ENCODE results near the gene CYP11A1.
A peak's percentile ranks its signal among the peaks of the same experiment; 100 is the strongest.

CYP11A1 gene

GRCh38 chr15:74408815-74409214 is 41.4 kb upstream of the CYP11A1 start:
- no peak overlapping the region for H3K27ac ChIP-seq (ENCODE audit: low read depth, low read length)
- no peaks in the 10 kb centered on the region for H3K9me3 ChIP-seq (ENCODE audit: insufficient read depth, low read depth, low read length)
- peaks cover 28% of the 10 kb centered on the region for H3K36me3 ChIP-seq (ENCODE audit: insufficient read depth, low read length)
- WGBS, result 78% methylated on average over 7 of the region's 7 CpGs
- H3K4me3 ChIP-seq (ENCODE audit: low read length), result no peak overlapping the region
- H3K9ac ChIP-seq (ENCODE audit: low read depth, low read length), result no peak overlapping the region; the same call in 1 of the 2 replicates
- no peaks in the 10 kb centered on the region for H3K27me3 ChIP-seq (ENCODE audit: insufficient read depth, low read length)
- peaks cover 9% of the 10 kb centered on the region; the same call in 1 of the 2 replicates for H3K4me1 ChIP-seq (ENCODE audit: insufficient read depth, low read length)

DNA sequence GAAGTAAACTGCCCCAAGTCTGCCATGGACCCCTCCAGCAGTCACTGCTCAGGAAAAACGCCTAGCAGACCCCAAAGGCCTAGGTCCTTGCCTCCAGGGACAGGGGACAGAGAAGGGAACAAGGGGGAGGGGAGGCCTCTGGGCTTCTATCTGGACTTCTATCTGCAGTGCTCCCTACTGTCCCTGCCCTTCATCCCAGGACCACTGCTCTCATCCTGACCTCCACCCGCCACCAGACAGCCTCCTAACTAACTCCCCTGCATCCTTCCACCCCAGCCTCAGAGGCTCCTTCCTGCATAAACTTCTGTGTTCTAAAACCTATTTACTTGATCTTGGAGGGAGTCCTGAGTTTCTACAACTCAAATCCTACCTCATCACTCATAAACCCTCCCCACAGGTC is 40.9 kb upstream of the CYP11A1 start:
- no peaks in the 10 kb centered on the region for H3K27me3 ChIP-seq (ENCODE audit: insufficient read depth, low read length)
- peaks cover 24% of the 10 kb centered on the region for H3K36me3 ChIP-seq (ENCODE audit: insufficient read depth, low read length)
- H3K9ac ChIP-seq (ENCODE audit: low read depth, low read length), result no peak overlapping the region
- no peak overlapping the region for H3K27ac ChIP-seq (ENCODE audit: low read depth, low read length)
- 91% methylated on average over 2 of the region's 2 CpGs for WGBS
- H3K9me3 ChIP-seq (ENCODE audit: insufficient read depth, low read depth, low read length), result no peaks in the 10 kb centered on the region
- H3K4me3 ChIP-seq (ENCODE audit: low read length), result no peak overlapping the region
- peaks cover 9% of the 10 kb centered on the region; the same call in 1 of the 2 replicates for H3K4me1 ChIP-seq (ENCODE audit: insufficient read depth, low read length)

GRCh38 chr15:74406992-74407705 is 39.7 kb upstream of the CYP11A1 start:
- H3K9ac ChIP-seq (ENCODE audit: low read depth, low read length), result no peak overlapping the region

GRCh38 chr15:74406517-74406916 is 39.1 kb upstream of the CYP11A1 start:
- Histone ChIP-seq H3K4me3 (ENCODE audit: low read length) (no peak overlapping the region), H3K4me1 (ENCODE audit: insufficient read depth, low read length) (peaks cover 9% of the 10 kb centered on the region; the same call in 1 of the 2 replicates), H3K27me3 (ENCODE audit: insufficient read depth, low read length) (no peaks in the 10 kb centered on the region), H3K36me3 (ENCODE audit: insufficient read depth, low read length) (peaks cover 14% of the 10 kb centered on the region), H3K27ac (ENCODE audit: low read depth, low read length) (no peak overlapping the region), H3K9ac (ENCODE audit: low read depth, low read length) (no peak overlapping the region), H3K9me3 (ENCODE audit: insufficient read depth, low read depth, low read length) (no peaks in the 10 kb centered on the region)
- WGBS, result 77% methylated on average over 4 of the region's 4 CpGs

More at GRCh38 chr15:74406992-74407705, 39.7 kb upstream of the CYP11A1 start:
- Histone ChIP-seq H3K27ac (ENCODE audit: low read depth, low read length) (peak overlapping the region; percentile 43), H3K36me3 (ENCODE audit: insufficient read depth, low read length) (peaks cover 18% of the 10 kb centered on the region), H3K9me3 (ENCODE audit: insufficient read depth, low read depth, low read length) (no peaks in the 10 kb centered on the region), H3K4me3 (ENCODE audit: low read length) (no peak overlapping the region), H3K27me3 (ENCODE audit: insufficient read depth, low read length) (no peaks in the 10 kb centered on the region), H3K4me1 (ENCODE audit: insufficient read depth, low read length) (peaks cover 9% of the 10 kb centered on the region; the same call in 1 of the 2 replicates)
- WGBS, result 38% methylated on average over 12 of the region's 12 CpGs

GRCh38 chr15:74405823-74406222 is 38.4 kb upstream of the CYP11A1 start:
- peaks cover 15% of the 10 kb centered on the region for H3K4me1 ChIP-seq (ENCODE audit: insufficient read depth, low read length)
- no peaks in the 10 kb centered on the region for H3K27me3 ChIP-seq (ENCODE audit: insufficient read depth, low read length)
- no peak overlapping the region for H3K4me3 ChIP-seq (ENCODE audit: low read length)
- H3K9me3 ChIP-seq (ENCODE audit: insufficient read depth, low read depth, low read length), result no peaks in the 10 kb centered on the region
- no peak overlapping the region for H3K9ac ChIP-seq (ENCODE audit: low read depth, low read length)
- WGBS, result 91% methylated on average over 7 of the region's 7 CpGs
- peaks cover 7% of the 10 kb centered on the region for H3K36me3 ChIP-seq (ENCODE audit: insufficient read depth, low read length)
- no peak overlapping the region for H3K27ac ChIP-seq (ENCODE audit: low read depth, low read length)

DNA sequence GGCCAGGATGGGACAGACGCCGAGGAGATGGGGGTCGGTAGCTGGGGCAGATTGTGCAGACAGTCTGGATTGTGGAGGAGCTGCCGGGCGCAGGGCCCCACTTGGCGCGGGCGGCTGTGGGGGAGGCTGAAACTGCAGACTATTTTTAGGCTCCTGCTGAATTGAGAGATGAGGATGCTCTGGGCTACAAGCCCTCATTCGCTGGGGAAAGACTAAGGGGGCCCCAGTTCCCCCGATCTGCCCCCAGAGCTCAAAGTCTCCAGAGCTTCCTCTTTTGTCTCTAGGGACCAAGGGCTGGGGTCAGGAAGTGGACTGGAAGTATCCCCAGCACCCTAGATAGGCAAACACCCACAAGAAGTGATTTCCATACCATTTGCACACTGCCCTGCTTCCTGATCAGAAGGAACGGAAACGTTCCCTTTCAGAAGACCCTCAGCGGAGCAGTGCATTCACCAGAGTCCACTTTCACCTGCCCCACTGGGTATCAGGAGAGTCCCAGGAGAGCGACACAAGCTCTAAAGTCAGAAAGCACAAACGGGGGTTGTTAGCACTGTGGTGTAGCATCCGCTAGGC is 36.6 kb upstream of the CYP11A1 start:
- H3K27ac ChIP-seq (ENCODE audit: low read depth, low read length), result no peak overlapping the region
- H3K9ac ChIP-seq (ENCODE audit: low read depth, low read length), result no peak overlapping the region
- H3K4me3 ChIP-seq (ENCODE audit: low read length), result no peak overlapping the region
- 90% methylated on average over 16 of the region's 16 CpGs for WGBS
- no peaks in the 10 kb centered on the region for H3K9me3 ChIP-seq (ENCODE audit: insufficient read depth, low read depth, low read length)
- peaks cover 21% of the 10 kb centered on the region for H3K4me1 ChIP-seq (ENCODE audit: insufficient read depth, low read length)
- H3K36me3 ChIP-seq (ENCODE audit: insufficient read depth, low read length), result no peaks in the 10 kb centered on the region
- H3K27me3 ChIP-seq (ENCODE audit: insufficient read depth, low read length), result no peaks in the 10 kb centered on the region

DNA sequence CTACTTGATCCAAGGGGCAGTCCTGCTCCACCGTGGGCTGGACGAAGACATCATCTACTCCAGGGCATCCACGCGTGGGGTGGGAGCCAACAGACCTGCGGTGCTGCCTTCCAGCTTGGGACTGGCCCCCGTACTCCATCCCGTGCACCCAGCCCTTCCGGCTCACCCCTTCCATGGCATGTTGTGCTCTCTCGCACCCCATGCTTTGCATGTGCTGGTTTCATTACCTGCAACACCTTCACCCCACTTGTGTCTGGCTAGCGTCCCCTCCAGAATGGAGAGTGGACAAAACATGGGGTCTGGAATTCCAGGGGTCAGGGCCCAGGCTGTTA is 36.1 kb upstream of the CYP11A1 start:
- Histone ChIP-seq H3K9me3 (ENCODE audit: insufficient read depth, low read depth, low read length) (no peaks in the 10 kb centered on the region), H3K27ac (ENCODE audit: low read depth, low read length) (no peak overlapping the region), H3K9ac (ENCODE audit: low read depth, low read length) (no peak overlapping the region), H3K36me3 (ENCODE audit: insufficient read depth, low read length) (no peaks in the 10 kb centered on the region), H3K4me3 (ENCODE audit: low read length) (no peak overlapping the region), H3K27me3 (ENCODE audit: insufficient read depth, low read length) (no peaks in the 10 kb centered on the region), H3K4me1 (ENCODE audit: insufficient read depth, low read length) (peaks cover 21% of the 10 kb centered on the region)
- WGBS, result 95% methylated on average over 10 of the region's 10 CpGs

DNA sequence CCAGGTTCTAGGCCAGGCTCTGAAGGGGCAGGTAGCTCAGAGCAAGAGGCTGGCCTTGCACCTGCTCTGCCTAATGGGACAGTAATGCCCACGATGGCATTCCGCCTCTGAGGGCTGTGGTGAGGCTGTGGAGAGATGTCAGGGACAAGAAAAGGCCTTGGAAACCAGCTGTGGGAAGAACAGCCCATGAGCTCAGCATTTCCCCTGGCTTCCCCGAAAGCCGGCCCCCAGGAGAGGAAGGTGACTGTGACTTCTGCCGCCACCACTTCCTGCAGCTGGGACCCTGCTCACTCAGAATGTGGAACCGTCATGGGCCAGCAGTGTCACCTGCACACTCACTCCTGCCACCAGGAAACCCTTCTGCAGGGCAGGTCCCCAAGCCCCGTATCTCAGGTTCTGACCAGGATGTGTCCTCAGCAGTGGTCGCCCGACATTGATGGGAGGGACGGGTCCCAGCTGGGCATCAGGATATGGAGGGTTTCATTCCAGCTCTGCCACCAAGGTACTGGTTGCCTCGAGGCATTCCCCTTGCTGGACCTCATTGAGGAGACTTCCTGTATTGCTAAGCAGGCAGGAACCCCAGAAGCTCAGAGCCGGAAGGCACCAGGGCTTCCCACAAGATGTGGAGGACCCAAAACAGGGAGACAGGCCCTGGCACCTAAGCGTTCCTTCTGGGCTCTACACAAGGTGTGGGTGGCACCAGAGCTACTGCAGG is 35.6 kb upstream of the CYP11A1 start:
- no peaks in the 10 kb centered on the region for H3K9me3 ChIP-seq (ENCODE audit: insufficient read depth, low read depth, low read length)
- peaks cover 21% of the 10 kb centered on the region for H3K4me1 ChIP-seq (ENCODE audit: insufficient read depth, low read length)
- WGBS, result 90% methylated on average over 13 of the region's 13 CpGs
- no peak overlapping the region for H3K27ac ChIP-seq (ENCODE audit: low read depth, low read length)
- H3K4me3 ChIP-seq (ENCODE audit: low read length), result no peak overlapping the region
- no peaks in the 10 kb centered on the region for H3K27me3 ChIP-seq (ENCODE audit: insufficient read depth, low read length)
- H3K9ac ChIP-seq (ENCODE audit: low read depth, low read length), result no peak overlapping the region
- no peaks in the 10 kb centered on the region for H3K36me3 ChIP-seq (ENCODE audit: insufficient read depth, low read length)

DNA sequence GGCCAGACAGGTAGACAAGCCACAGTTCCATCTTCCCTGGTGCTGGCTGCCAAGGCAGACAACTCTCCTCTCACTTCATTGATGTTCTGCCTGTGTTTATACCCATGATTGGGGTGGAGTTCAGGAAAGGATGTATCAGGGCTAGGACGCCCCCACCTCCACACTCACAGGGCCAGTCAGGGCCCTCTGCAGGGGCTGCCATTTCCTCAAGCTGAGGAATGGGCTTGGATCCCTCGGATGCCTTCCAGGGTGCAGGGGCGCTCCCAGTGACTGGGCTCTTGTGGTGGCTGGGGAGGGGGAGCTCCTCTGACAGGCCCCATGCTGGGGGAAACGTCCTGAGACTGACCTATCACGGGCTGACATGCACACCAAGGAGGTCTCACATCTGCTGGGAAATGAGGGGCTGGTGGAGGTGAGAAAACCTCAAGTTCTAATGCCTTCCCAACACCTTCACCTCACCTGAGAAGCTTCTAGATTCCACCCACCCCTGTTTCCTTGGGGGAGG is 34.9 kb upstream of the CYP11A1 start:
- no peak overlapping the region for H3K27ac ChIP-seq (ENCODE audit: low read depth, low read length)
- H3K4me1 ChIP-seq (ENCODE audit: insufficient read depth, low read length), result peaks cover 21% of the 10 kb centered on the region
- WGBS, result 71% methylated on average over 5 of the region's 5 CpGs

DNA sequence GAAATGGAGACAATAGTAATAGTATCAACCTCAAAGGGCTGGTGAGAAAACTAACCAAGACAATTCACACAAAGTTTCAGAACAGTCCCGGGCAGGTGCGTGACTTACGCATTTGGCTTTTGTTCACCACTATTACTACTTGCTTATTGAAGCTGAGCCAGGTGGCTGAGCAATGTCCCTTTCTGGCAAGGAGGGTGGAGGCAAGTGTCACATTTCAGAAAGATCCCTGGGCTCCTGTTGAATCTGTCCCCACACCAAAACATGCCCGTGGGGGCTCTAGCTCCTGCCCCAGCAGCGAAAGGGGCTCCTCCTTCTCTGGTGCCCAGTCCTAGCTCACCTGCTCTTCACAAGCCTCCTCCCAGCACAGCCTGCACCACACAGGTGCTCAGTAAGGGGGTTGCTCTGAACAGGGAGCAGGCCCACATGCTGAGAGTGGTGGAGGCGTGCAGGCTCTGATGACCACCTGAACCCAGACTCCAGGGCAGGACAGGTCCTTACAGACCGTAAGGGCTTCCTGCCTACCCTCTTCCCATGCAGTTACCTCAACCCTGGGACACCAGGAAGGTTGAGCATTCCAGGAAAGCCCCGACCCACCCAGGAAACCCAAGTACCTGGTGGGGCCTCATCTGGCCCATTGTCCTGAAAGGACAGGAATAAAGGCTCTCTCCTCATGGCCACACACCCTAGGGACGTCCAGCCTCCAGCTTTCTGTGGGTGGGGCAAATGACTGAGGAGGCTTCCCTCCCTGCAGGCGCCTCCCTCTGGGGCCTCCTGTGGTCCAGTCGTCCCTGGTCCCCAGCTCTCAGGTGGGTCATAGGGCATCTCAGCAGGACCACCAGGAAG is 33.7 kb upstream of the CYP11A1 start:
- Histone ChIP-seq H3K4me1 (ENCODE audit: insufficient read depth, low read length) (peaks cover 18% of the 10 kb centered on the region; the same call in 1 of the 2 replicates), H3K27ac (ENCODE audit: low read depth, low read length) (no peak overlapping the region), H3K9ac (ENCODE audit: low read depth, low read length) (no peak overlapping the region), H3K4me3 (ENCODE audit: low read length) (no peak overlapping the region), H3K36me3 (ENCODE audit: insufficient read depth, low read length) (no peaks in the 10 kb centered on the region), H3K27me3 (ENCODE audit: insufficient read depth, low read length) (no peaks in the 10 kb centered on the region), H3K9me3 (ENCODE audit: insufficient read depth, low read depth, low read length) (no peaks in the 10 kb centered on the region)
- 80% methylated on average over 11 of the region's 11 CpGs for WGBS

More for the DNA sequence above, 34.9 kb upstream of the CYP11A1 start:
- Histone ChIP-seq H3K9ac (ENCODE audit: low read depth, low read length) (no peak overlapping the region), H3K36me3 (ENCODE audit: insufficient read depth, low read length) (no peaks in the 10 kb centered on the region), H3K27me3 (ENCODE audit: insufficient read depth, low read length) (no peaks in the 10 kb centered on the region), H3K9me3 (ENCODE audit: insufficient read depth, low read depth, low read length) (no peaks in the 10 kb centered on the region), H3K4me3 (ENCODE audit: low read length) (no peak overlapping the region)

Measured in HUES64 (cell line).